ENCODE results near the gene KRT6A. TPM values are rescaled to one million over a fixed set of nuclear protein-coding genes. Genes with fewer than 3 reads are reported as not detected.
A peak's percentile ranks its signal among the peaks of the same experiment; 100 is the strongest.

KRT6A gene
- total and polyA plus RNA-seq, 2 of the 8 experiments (the other 6 are each of a cell fraction or from before 2014, with no cell fraction given) = 0.11 TPM; not detected in 1

- H3K4me3 ChIP-seq (ENCODE audit: extremely low read depth in 1 of 4, insufficient read depth in 2 of 4, low read depth in 3 of 4, low read length in 4 of 4) = no peak overlapping the region
- H2AFZ ChIP-seq (ENCODE audit: low read length) = no peak overlapping the region
- no peaks in the 10 kb centered on the region; a peak in 1 of 4 replicates for H3K9me3 ChIP-seq (ENCODE audit: insufficient read depth in 2 of 2, low read depth in 1 of 2, low read length in 1 of 2)
- FAIRE-seq = no peak
- peak in 1 of 2 experiments; percentile 29 for DNase-seq (ENCODE audit: low read depth in 1 of 2, low spot score in 2 of 2)
- no peaks in the 10 kb centered on the region for H3K27me3 ChIP-seq (replicated peaks in 1 of 4; ENCODE audit: control insufficient read depth in 3 of 4, extremely low read depth in 1 of 4, insufficient read depth in 3 of 4, low read length in 3 of 4)
- H2BK15ac ChIP-seq (ENCODE audit: low read length) = no peak overlapping the region
- H2BK5ac ChIP-seq (ENCODE audit: low read depth, low read length) = no peak overlapping the region
- H2BK120ac ChIP-seq (replicated peaks; ENCODE audit: low read depth, low read length) = no peak overlapping the region
- H3K4me1 ChIP-seq (replicated peaks in 1 of 4; ENCODE audit: control insufficient read depth in 3 of 4, insufficient read depth in 4 of 4, low read length in 3 of 4) = peaks cover 0 to 1% (median 0%) of the 10 kb centered on the region in 4 experiments; a peak in 1 of 7 replicates
- no peak overlapping the region for H2BK12ac ChIP-seq (ENCODE audit: low read depth, low read length)
- no peak overlapping the region for H3K56ac ChIP-seq (replicated peaks; ENCODE audit: insufficient read length, low read depth, low read length)
- WGBS, 2 experiments (ENCODE audit: extremely low coverage in 1 of 2, insufficient coverage in 1 of 2, insufficient read length in 1 of 2, insufficient replicate concordance in 2 of 2, low coverage in 1 of 2, low lambda C conversion rate in 2 of 2, missing lambda C conversion rate in 1 of 2) = 97% methylated on average over 3 of the region's 3 CpGs; no CpG with 5 or more reads in 1 of the 2 experiments
- H3K23me2 ChIP-seq (ENCODE audit: low read depth, low read length) = no peaks in the 10 kb centered on the region
- H4K91ac ChIP-seq (replicated peaks; ENCODE audit: insufficient read length, low read length) = no peak overlapping the region
- CTCF ChIA-PET (ENCODE audit: partially characterized antibody) = interaction anchor here (0.9 to 4.0 kb wide), 10 partner anchors 12 to 138 kb away, joined by 3 to 27 read pairs (median 5); no protein-coding TSS in a partner anchor
- H2AK5ac ChIP-seq (ENCODE audit: low read depth, low read length) = no peak overlapping the region
- no peak overlapping the region for H3K23ac ChIP-seq (ENCODE audit: insufficient read length)
- H4K5ac ChIP-seq (ENCODE audit: insufficient read length, low read depth, low read length) = no peak overlapping the region
- H4K20me1 ChIP-seq (replicated peaks in 1 of 2; ENCODE audit: control insufficient read depth in 1 of 2, insufficient read depth in 2 of 2, low read length in 2 of 2) = no peaks in the 10 kb centered on the region
- H3K9ac ChIP-seq (replicated peaks in 1 of 4; ENCODE audit: extremely low read depth in 1 of 4, low read depth in 3 of 4, low read length in 3 of 4) = no peak overlapping the region
- H3K36me3 ChIP-seq (ENCODE audit: control insufficient read depth in 2 of 4, insufficient read depth in 4 of 4, low read length in 3 of 4) = no peaks in the 10 kb centered on the region
- no peaks in the 10 kb centered on the region for H3K79me1 ChIP-seq (ENCODE audit: low read depth, low read length)
- TF ChIP-seq KDM5A (IDR thresholded peaks at IDR 0.05; ENCODE audit: low read length) (no peak), CTCF (IDR thresholded peaks at IDR 0.05; ENCODE audit: control extremely low read depth in 1 of 3, insufficient read depth in 1 of 3, low read depth in 1 of 3, low read length in 3 of 3) (no peak), PHF8 (conservative IDR thresholded peaks at IDR 0.05; ENCODE audit: low read depth, low read length) (no peak), CBX8 (IDR thresholded peaks at IDR 0.05; ENCODE audit: borderline replicate concordance, low read depth, low read length) (no peak), ATF3 (IDR thresholded peaks at IDR 0.05; ENCODE audit: insufficient read depth, low read depth, low read length) (no peak), CHD1 (IDR thresholded peaks at IDR 0.05; ENCODE audit: low read depth, low read length) (no peak), NANOG (IDR thresholded peaks at IDR 0.05; ENCODE audit: insufficient read depth, low read depth, low read length, poor library complexity, severe bottlenecking) (no peak)
- H3K79me2 ChIP-seq (ENCODE audit: control insufficient read depth in 1 of 2, insufficient read depth in 2 of 2, low read length in 2 of 2) = no peaks in the 10 kb centered on the region
- no peak overlapping the region for H2BK20ac ChIP-seq (ENCODE audit: low read length)
- H3K18ac ChIP-seq (ENCODE audit: extremely low read depth, low read length) = no peak overlapping the region
- no peak overlapping the region for H3K4me2 ChIP-seq (ENCODE audit: insufficient read depth in 1 of 2, low read depth in 2 of 2, low read length in 2 of 2)
- H3K4ac ChIP-seq (replicated peaks; ENCODE audit: insufficient read length, low read depth, low read length) = no peak overlapping the region
- POLR2A ChIA-PET (ENCODE audit: partially characterized antibody) = no interaction called here
- no peak overlapping the region; the same call in 1 of the 2 replicates for H4K8ac ChIP-seq (ENCODE audit: extremely low read depth, insufficient read depth, low read length)
- H3K14ac ChIP-seq (ENCODE audit: insufficient read length) = no peak overlapping the region
- H3K27ac ChIP-seq (ENCODE audit: low read depth, low read length) = no peak overlapping the region
These were observed 26.3 kb upstream of the KRT6A start for GRCh38 chr12:52519387-52519703.
